HCT116 (cell line): ENCODE measurements around the gene MAN1A1. TPM values are rescaled to one million over a fixed set of nuclear protein-coding genes. Genes with fewer than 3 reads are reported as not detected.

Experiments
- ATAC-seq: fragments of 200-7000 bp; cut with Tn5 transposase; 2 replicates; pipeline ENCODE4 v1.9.1; 2020; ENCODE audit warnings: mild to moderate bottlenecking, moderate library complexity
- BruUV-seq: library from RNA; stranded (reverse); fragments of 400-500 nt; replicated peaks from 2 replicates; lab custom pipeline; 2021; lab: Mats Ljungman, UMichigan
- CTCF ChIA-PET: fragments of 300-600 bp; sonication (Branson Sonifier 250); formaldehyde crosslinking; loops from one replicate; lab custom pipeline; 2021; ENCODE audit warnings: antibody characterized with exemption; lab: Charles Lee
- POLR2A ChIA-PET: fragments of 300-600, 350-600 bp; sonication (Branson Sonifier 250); formaldehyde crosslinking; loops from one replicate; lab custom pipeline; 2021; ENCODE audit warnings: antibody characterized with exemption; lab: Charles Lee
- RAD21 ChIA-PET, 2 experiments: fragments of 300-600 bp; sonication (Branson Sonifier 250); formaldehyde crosslinking; loops; one replicate each; lab custom pipeline; 2023; ENCODE audit warnings: low total read pairs in 2 of 2; ENCODE audit not compliant: uncharacterized antibody in 2 of 2, unreplicated experiment in 2 of 2, low non-redundant PET in 1 of 2; lab: Charles Lee
- DNase-seq: peaks from one replicate; pipeline ENCODE4 v3.0.0-alpha.2; 2010; ENCODE audit warnings: low read depth, low spot score
- H2AFZ ChIP-seq: fragments of 200-600 bp; shearing (Covaris generic), sonication (generic); 2 replicates; pipeline ENCODE4 v1.6.1; 2017; ENCODE audit warnings: low read depth, mixed run types, mixed read lengths, antibody characterized with exemption, low read length; ENCODE audit not compliant: poor library complexity, severe bottlenecking
- H3K27ac ChIP-seq: 2 replicates; pipeline ENCODE4 v1.5.1; 2012; ENCODE audit warnings: low read depth, low read length
- H3K27me3 ChIP-seq: fragments of 200-600 bp; sonication (generic); 2 replicates; pipeline ENCODE4 v1.6.1; 2016; ENCODE audit warnings: mixed run types, low read length, mixed read lengths; ENCODE audit not compliant: insufficient read depth
- H3K36me3 ChIP-seq, 2 experiments: fragments of 200-500 bp in 1 of 2; fragments of 200-600 bp in 1 of 2; sonication (Bioruptor generic) in 1 of 2; sonication (generic) in 1 of 2; 2 replicates each; pipeline versions ENCODE4 v1.5.1 to v1.6.1; 2014 to 2016; ENCODE audit warnings: low read length in 2 of 2, inconsistent platforms in 1 of 2, mixed read lengths in 1 of 2, mixed run types in 1 of 2; ENCODE audit not compliant: insufficient read depth in 2 of 2, control insufficient read depth in 1 of 2
- H3K4me1 ChIP-seq, 2 experiments: fragments of 200-600 bp in 1 of 2; sonication (generic) in 1 of 2; 2 replicates each; pipeline versions ENCODE4 v1.5.1 to v1.6.1; 2012 to 2017; ENCODE audit warnings: low read length in 2 of 2, inconsistent platforms in 1 of 2, mild to moderate bottlenecking in 1 of 2, mixed read lengths in 1 of 2, mixed run types in 1 of 2, moderate library complexity in 1 of 2; ENCODE audit not compliant: insufficient read depth in 2 of 2, control insufficient read depth in 1 of 2
- H3K4me2 ChIP-seq: fragments of 200-600 bp; sonication (generic); 2 replicates; pipeline ENCODE4 v1.6.1; 2017; ENCODE audit warnings: mixed run types, low read length, mixed read lengths
- H3K4me3 ChIP-seq, 2 experiments: fragments of 200-600 bp in 1 of 2; sonication (generic) in 1 of 2; replicated peaks in 1 of 2; 2 replicates each; pipeline ENCODE4 v1.5.1; 2011 to 2016; ENCODE audit warnings: low read length in 2 of 2, control low read depth in 1 of 2, low read depth in 1 of 2, mild to moderate bottlenecking in 1 of 2, mixed read lengths in 1 of 2, mixed run types in 1 of 2
- H3K79me2 ChIP-seq: fragments of 200-600 bp; sonication (generic); 2 replicates; pipeline ENCODE4 v1.6.1; 2017; ENCODE audit warnings: mild to moderate bottlenecking, mixed run types, low read length, moderate library complexity, mixed read lengths; ENCODE audit not compliant: insufficient read depth
- H3K9ac ChIP-seq: fragments of 200-600 bp; sonication (generic); 2 replicates; pipeline ENCODE4 v1.6.1; 2016; ENCODE audit warnings: low read length, mixed read lengths
- H3K9me2 ChIP-seq: fragments of 200-600 bp; sonication (generic), shearing (Covaris generic); 2 replicates; pipeline ENCODE4 v1.6.1; 2017; ENCODE audit warnings: mixed run types, mild to moderate bottlenecking, moderate library complexity; ENCODE audit not compliant: insufficient read depth
- H3K9me3 ChIP-seq, 2 experiments: fragments of 200-500 bp in 1 of 2; fragments of 200-600 bp in 1 of 2; sonication (Bioruptor generic) in 1 of 2; sonication (generic) in 1 of 2; 2 replicates each; pipeline ENCODE4 v1.6.1; 2014 to 2017; ENCODE audit warnings: low read length in 2 of 2, mixed read lengths in 2 of 2, inconsistent platforms in 1 of 2, low read depth in 1 of 2, mild to moderate bottlenecking in 1 of 2, mixed run types in 1 of 2, moderate library complexity in 1 of 2; ENCODE audit not compliant: control insufficient read depth in 1 of 2, insufficient read depth in 1 of 2
- H4K20me1 ChIP-seq: fragments of 200-600 bp; sonication (generic), shearing (Covaris generic); 2 replicates; pipeline ENCODE4 v1.6.1; 2017; ENCODE audit warnings: mixed run types, mild to moderate bottlenecking, moderate library complexity; ENCODE audit not compliant: insufficient read depth
- ELF1 ChIP-seq: IDR thresholded peaks from 2 replicates; pipeline ENCODE4 v1.6.1; 2012; ENCODE audit warnings: low read depth, borderline replicate concordance
- EZH2 ChIP-seq: fragments of 200-600 bp; sonication (generic); IDR thresholded peaks from 2 replicates; pipeline ENCODE4 v1.6.1; 2017; ENCODE audit warnings: antibody characterized with exemption, mixed run types
- EZH2phosphoT487 ChIP-seq: fragments of 200-600 bp; IDR thresholded peaks from 2 replicates; pipeline ENCODE4 v1.6.1; 2018; ENCODE audit warnings: antibody characterized with exemption, borderline replicate concordance
- JUND ChIP-seq: IDR thresholded peaks from 2 replicates; pipeline ENCODE4 v1.6.1; 2012
- POLR2A ChIP-seq: IDR thresholded peaks from 2 replicates; pipeline ENCODE4 v1.7.0; 2011; ENCODE audit warnings: borderline replicate concordance; ENCODE audit not compliant: insufficient read depth, insufficient read length; ENCODE audit errors: extremely low read depth
- POLR2AphosphoS5 ChIP-seq: IDR thresholded peaks from 2 replicates; pipeline ENCODE4 v1.6.1; 2011; ENCODE audit warnings: mild to moderate bottlenecking, low read depth, low read length, moderate library complexity
- REST ChIP-seq: IDR thresholded peaks from 2 replicates; pipeline ENCODE4 v1.6.1; 2012; ENCODE audit warnings: low read depth
- SP1 ChIP-seq: IDR thresholded peaks from 2 replicates; pipeline ENCODE4 v1.6.1; 2012; ENCODE audit warnings: low read depth
- SRF ChIP-seq: IDR thresholded peaks from 2 replicates; pipeline ENCODE4 v1.6.1; 2012; ENCODE audit warnings: low read depth
- TCF7L2 ChIP-seq: IDR thresholded peaks from 2 replicates; pipeline ENCODE4 v1.7.0; 2011; ENCODE audit warnings: borderline replicate concordance, inconsistent platforms; ENCODE audit not compliant: insufficient read depth, insufficient read length; ENCODE audit errors: extremely low read depth
- YY1 ChIP-seq: IDR thresholded peaks from 2 replicates; pipeline ENCODE4 v1.6.1; 2011; ENCODE audit warnings: low read length, low read depth, moderate library complexity, mild to moderate bottlenecking; ENCODE audit not compliant: insufficient replicate concordance; ENCODE audit errors: extremely low read depth
- intact Hi-C: fragments of 100-400 bp; cut with micrococcal nuclease; formaldehyde crosslinking; loops from 2 replicates; pipeline ENCODE4 v1.10.0; 2022
- total RNA-seq: library from RNA; stranded (reverse); gene quantifications from one replicate; pipeline ENCODE4 v1.2.1, GENCODE V29; 2021; ENCODE audit not compliant: unreplicated experiment
- TF ChIP-seq, protein P1 (sequence below), 3 experiments: fragments of 200-600 bp in 1 of 3; sonication (generic) in 1 of 3; IDR thresholded peaks in 2 of 3; conservative IDR thresholded peaks in 1 of 3; 2 replicates each; pipeline ENCODE4 v1.5.1; 2012 to 2017; ENCODE audit warnings: low read depth in 2 of 3, low read length in 2 of 3, antibody characterized with exemption in 1 of 3, borderline replicate concordance in 1 of 3, control low read depth in 1 of 3, mild to moderate bottlenecking in 1 of 3, mixed read lengths in 1 of 3, mixed run types in 1 of 3, moderate library complexity in 1 of 3; ENCODE audit not compliant: insufficient read depth in 1 of 3

Gene MAN1A1
- total RNA-seq, 1 experiment from 2014 or later = 46.0 TPM

- TF ChIP-seq SP1 = no peak
- no peak for TF ChIP-seq ELF1
- TF ChIP-seq EZH2 = no peak
- no peak for TF ChIP-seq POLR2AphosphoS5
- TF ChIP-seq JUND = no peak
Measured at GRCh38 chr6:119267126-119267905, 82.2 kb downstream of the MAN1A1 start (continued).

GRCh38 chr6:119264854-119265397 lies 84.6 kb downstream of the MAN1A1 start:
- CTCF ChIA-PET = no interaction called here
- Histone ChIP-seq H3K27me3 (no peaks in the 10 kb centered on the region), H3K4me3 (no peak overlapping the region), H4K20me1 (0 out of 2 replicates have a peak, but pooled peaks cover 3% of the 10 kb centered on the region), H3K9me3 (no peaks in the 10 kb centered on the region), H3K36me3 (peaks cover 0 to 4% of the 10 kb centered on the region in 2 experiments; a peak in 1 of 4 replicates), H2AFZ (no peak overlapping the region), H3K9me2 (no peaks in the 10 kb centered on the region), H3K27ac (no peak overlapping the region), H3K4me1 (peaks cover 18 to 22% of the 10 kb centered on the region in 2 experiments), H3K4me2 (no peak overlapping the region), H3K79me2 (no peaks in the 10 kb centered on the region), H3K9ac (no peak overlapping the region)
- RAD21 ChIA-PET = no interaction called here
- intact Hi-C loops = no loop called here
- ATAC-seq = no peak
- no TSS peak for BruUV-seq
- no peak for TF ChIP-seq YY1
- no peak for TF ChIP-seq TCF7L2
- no peak for TF ChIP-seq REST
- TF ChIP-seq EZH2phosphoT487 = no peak
- no peak for TF ChIP-seq POLR2A
- TF ChIP-seq SRF = no peak
- no peak for TF ChIP-seq POLR2AphosphoS5
- TF ChIP-seq, protein P1, sequence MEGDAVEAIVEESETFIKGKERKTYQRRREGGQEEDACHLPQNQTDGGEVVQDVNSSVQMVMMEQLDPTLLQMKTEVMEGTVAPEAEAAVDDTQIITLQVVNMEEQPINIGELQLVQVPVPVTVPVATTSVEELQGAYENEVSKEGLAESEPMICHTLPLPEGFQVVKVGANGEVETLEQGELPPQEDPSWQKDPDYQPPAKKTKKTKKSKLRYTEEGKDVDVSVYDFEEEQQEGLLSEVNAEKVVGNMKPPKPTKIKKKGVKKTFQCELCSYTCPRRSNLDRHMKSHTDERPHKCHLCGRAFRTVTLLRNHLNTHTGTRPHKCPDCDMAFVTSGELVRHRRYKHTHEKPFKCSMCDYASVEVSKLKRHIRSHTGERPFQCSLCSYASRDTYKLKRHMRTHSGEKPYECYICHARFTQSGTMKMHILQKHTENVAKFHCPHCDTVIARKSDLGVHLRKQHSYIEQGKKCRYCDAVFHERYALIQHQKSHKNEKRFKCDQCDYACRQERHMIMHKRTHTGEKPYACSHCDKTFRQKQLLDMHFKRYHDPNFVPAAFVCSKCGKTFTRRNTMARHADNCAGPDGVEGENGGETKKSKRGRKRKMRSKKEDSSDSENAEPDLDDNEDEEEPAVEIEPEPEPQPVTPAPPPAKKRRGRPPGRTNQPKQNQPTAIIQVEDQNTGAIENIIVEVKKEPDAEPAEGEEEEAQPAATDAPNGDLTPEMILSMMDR (IDR thresholded peaks at IDR 0.05 in 2 of 3, conservative IDR thresholded peaks at IDR 0.05 in 1 of 3; ENCODE audit: borderline replicate concordance in 1 of 3, insufficient read depth in 1 of 3, low read depth in 2 of 3, low read length in 2 of 3) = no peak
- no peak for DNase-seq
- POLR2A ChIA-PET = no interaction called here
